GM23248 (cell line): ENCODE data around the gene ANKRD62. TPM values are rescaled to one million over a fixed set of nuclear protein-coding genes. Genes with fewer than 3 reads are reported as not detected.

Experiments used
- DNase-seq: peaks from one replicate; pipeline ENCODE4 v3.0.0-alpha.2; 2015
- H2AFZ ChIP-seq: fragments of 200-600 bp; sonication (generic); 2 replicates; pipeline ENCODE4 v1.6.1; 2016; ENCODE audit warnings: antibody characterized with exemption
- H3F3A ChIP-seq: fragments of 200-600 bp; sonication (generic); 2 replicates; pipeline ENCODE4 v1.6.1; 2016; ENCODE audit warnings: mild to moderate bottlenecking, antibody characterized with exemption, mixed run types; ENCODE audit not compliant: insufficient read depth
- H3K27ac ChIP-seq: fragments of 200-600 bp; sonication (generic); 2 replicates; pipeline ENCODE4 v1.5.1; 2016; ENCODE audit warnings: mild to moderate bottlenecking
- H3K27me3 ChIP-seq: fragments of 200-600 bp; sonication (generic); replicated peaks from 2 replicates; pipeline ENCODE4 v1.6.1; 2016; ENCODE audit warnings: mild to moderate bottlenecking; ENCODE audit not compliant: insufficient read depth
- H3K36me3 ChIP-seq: fragments of 200-600 bp; sonication (generic); 2 replicates; pipeline ENCODE4 v1.6.1; 2016; ENCODE audit warnings: low read depth, mild to moderate bottlenecking
- H3K4me1 ChIP-seq: fragments of 200-600 bp; sonication (generic); 2 replicates; pipeline ENCODE4 v1.6.1; 2016; ENCODE audit warnings: mild to moderate bottlenecking; ENCODE audit not compliant: insufficient read depth
- H3K4me2 ChIP-seq: fragments of 200-600 bp; sonication (generic); one replicate; pipeline ENCODE4 v1.6.1; 2016; ENCODE audit warnings: mild to moderate bottlenecking; ENCODE audit not compliant: unreplicated experiment
- H3K4me3 ChIP-seq: fragments of 200-600 bp; sonication (generic); 2 replicates; pipeline ENCODE4 v1.5.1; 2016; ENCODE audit warnings: mild to moderate bottlenecking
- H3K79me2 ChIP-seq: fragments of 200-600 bp; sonication (generic); 2 replicates; pipeline ENCODE4 v1.6.1; 2016; ENCODE audit warnings: mild to moderate bottlenecking; ENCODE audit not compliant: insufficient read depth
- H3K9ac ChIP-seq: fragments of 200-600 bp; sonication (generic); 2 replicates; pipeline ENCODE4 v1.6.1; 2016; ENCODE audit warnings: mild to moderate bottlenecking
- H3K9me2 ChIP-seq: fragments of 200-600 bp; sonication (generic); 2 replicates; pipeline ENCODE4 v1.6.1; 2016; ENCODE audit warnings: mixed run types, mild to moderate bottlenecking, moderate library complexity; ENCODE audit not compliant: insufficient read depth
- H3K9me3 ChIP-seq: fragments of 200-600 bp; sonication (generic); one replicate; pipeline ENCODE4 v1.6.1; 2017; ENCODE audit warnings: low read depth
- H4K20me1 ChIP-seq: fragments of 200-600 bp; sonication (generic); 2 replicates; pipeline ENCODE4 v1.6.0; 2016; ENCODE audit not compliant: insufficient read depth
- EZH2 ChIP-seq: fragments of 200-600 bp; sonication (generic); IDR thresholded peaks from 2 replicates; pipeline ENCODE4 v1.6.1; 2018; ENCODE audit warnings: antibody characterized with exemption, mild to moderate bottlenecking; ENCODE audit not compliant: insufficient read depth, poor library complexity, severe bottlenecking
- EZH2phosphoT487 ChIP-seq: fragments of 200-600 bp; sonication (generic); IDR thresholded peaks from 2 replicates; pipeline ENCODE4 v1.6.1; 2018; ENCODE audit warnings: antibody characterized with exemption, moderate library complexity, mild to moderate bottlenecking, low read depth; ENCODE audit not compliant: insufficient read depth
- WGBS, 2 experiments: methylation state at CpG; one replicate each; pipeline ENCODE4 v1.1.6; 2015 to 2017; ENCODE audit warnings: low lambda C conversion rate in 2 of 2, low coverage in 1 of 2; ENCODE audit errors: missing lambda C conversion rate in 2 of 2; 5-methylcytosine and 5-hydroxymethylcytosine counted together
- in situ Hi-C: fragments of 300-500 bp; cut with MboI; formaldehyde crosslinking; loops from 2 replicates; pipeline ENCODE4 v1.15.0; 2020
- polyA plus RNA-seq: library from polyadenylated mRNA; unstranded; fragments of >200 nt; fragmentation: Nextera tagmentation; extraction: Ambion mirVana; gene quantifications from 2 replicates; pipeline ENCODE4 v1.2.1, GENCODE V29; 2016
- total RNA-seq: library from RNA; depleted of rRNA; stranded (reverse); fragments of >200 nt; shearing (Covaris generic); gene quantifications from 2 replicates; pipeline ENCODE4 v1.2.3, GENCODE V29; 2014

The ANKRD62 gene
- total and polyA plus RNA-seq, 2 experiments from 2014 or later, result not detected

DNA sequence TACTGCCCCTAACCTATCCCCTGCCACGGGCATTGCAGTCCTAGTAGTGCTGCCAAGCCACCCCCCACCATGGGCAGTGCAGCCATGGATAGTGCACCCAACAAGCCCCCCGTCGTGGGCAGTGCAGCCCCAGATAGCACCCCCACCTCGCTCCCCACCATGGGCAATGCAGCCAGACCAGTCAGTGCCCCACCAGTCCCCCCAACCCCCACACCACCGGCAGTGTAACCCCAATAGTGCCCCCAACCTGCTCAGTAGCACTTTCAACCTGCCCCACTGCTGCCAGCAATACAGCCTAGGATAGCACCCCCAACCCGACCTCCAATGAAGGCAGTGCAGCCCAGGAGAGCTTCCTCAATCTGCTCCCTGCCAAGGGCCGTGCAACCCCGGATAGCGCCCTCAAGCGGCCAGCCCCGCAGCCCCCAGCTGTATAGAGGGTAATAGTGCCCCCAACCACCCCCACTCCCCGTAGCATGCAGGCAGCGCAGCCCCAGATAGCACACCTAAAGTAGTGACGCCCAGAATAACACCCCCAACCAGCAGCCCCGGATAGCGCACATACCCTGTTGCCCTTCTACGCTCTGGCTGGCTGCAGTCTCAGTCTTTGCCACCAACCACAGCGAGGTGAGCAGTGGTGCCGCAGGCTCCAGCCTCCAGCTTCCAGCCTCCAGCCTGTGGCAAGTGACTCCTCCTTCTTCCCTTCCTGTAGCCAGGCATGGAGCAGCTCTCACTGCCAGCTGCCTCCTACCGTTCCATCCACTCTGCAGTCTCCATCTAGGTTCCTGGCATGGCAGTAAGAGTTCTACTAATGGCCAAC lies 45.4 kb upstream of the ANKRD62 start:
- Histone ChIP-seq H3K9me2 (no peaks in the 10 kb centered on the region), H3K36me3 (no peaks in the 10 kb centered on the region), H4K20me1 (no peaks in the 10 kb centered on the region), H3K27ac (peak overlapping the region; percentile 56), H3K79me2 (no peaks in the 10 kb centered on the region), H3K9me3 (no peaks in the 10 kb centered on the region), H3K4me2 (no peak overlapping the region), H2AFZ (peak overlapping the region; percentile 62), H3K4me1 (peaks cover 9% of the 10 kb centered on the region; the same call in 1 of the 2 replicates), H3F3A (no peaks in the 10 kb centered on the region), H3K27me3 (peaks cover 5% of the 10 kb centered on the region; the same call in 1 of the 2 replicates), H3K4me3 (no peak overlapping the region), H3K9ac (no peak overlapping the region)
- TF ChIP-seq EZH2phosphoT487 (no peak), EZH2 (no peak)
- 75 to 78% methylated on average over 17 to 20 of the region's 20 CpGs for WGBS, 2 experiments
- peak; percentile 51 for DNase-seq
- in situ Hi-C loops, result no loop called here

DNA sequence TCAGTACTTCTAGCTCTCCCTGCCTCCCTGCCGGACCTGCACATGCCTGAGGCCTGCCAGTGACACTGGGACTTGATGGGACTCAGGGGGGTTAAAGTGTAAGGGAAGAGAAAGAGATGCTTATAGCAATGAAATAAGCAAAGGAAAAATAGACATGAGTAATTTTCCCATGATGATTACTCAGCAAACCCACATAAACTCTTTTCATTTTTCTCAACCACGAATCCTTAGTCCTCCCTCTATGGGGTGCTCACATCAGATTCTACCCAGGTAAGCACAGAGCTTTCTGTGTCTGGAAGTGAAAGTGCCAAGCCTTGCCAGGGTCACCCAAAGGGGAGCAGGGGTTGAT lies 44.8 kb upstream of the ANKRD62 start:
- H3K27ac ChIP-seq, result peak overlapping the region; percentile 56
- H3K4me1 ChIP-seq, result peaks cover 9% of the 10 kb centered on the region; the same call in 1 of the 2 replicates
- H2AFZ ChIP-seq, result peak overlapping the region; percentile 62
- H3F3A ChIP-seq, result no peaks in the 10 kb centered on the region
- H3K9me2 ChIP-seq, result no peaks in the 10 kb centered on the region
- H3K4me3 ChIP-seq, result no peak overlapping the region
- H3K4me2 ChIP-seq, result no peak overlapping the region
- H3K36me3 ChIP-seq, result no peaks in the 10 kb centered on the region
- peaks cover 5% of the 10 kb centered on the region; the same call in 1 of the 2 replicates for H3K27me3 ChIP-seq
- no peaks in the 10 kb centered on the region for H4K20me1 ChIP-seq
- no peak overlapping the region for H3K9ac ChIP-seq
- no peaks in the 10 kb centered on the region for H3K79me2 ChIP-seq
- in situ Hi-C loops, result no loop called here
- peak; percentile 66 for DNase-seq
- WGBS, 2 experiments, result 34 to 38% methylated on average over 2 of the region's 2 CpGs
- no peaks in the 10 kb centered on the region for H3K9me3 ChIP-seq
- no peak for TF ChIP-seq EZH2phosphoT487
- TF ChIP-seq EZH2, result no peak

- H3K9me3 ChIP-seq, result no peaks in the 10 kb centered on the region
- no peaks in the 10 kb centered on the region for H3F3A ChIP-seq
- H3K9me2 ChIP-seq, result no peaks in the 10 kb centered on the region
- no peak overlapping the region for H3K9ac ChIP-seq
- peaks cover 5% of the 10 kb centered on the region; the same call in 1 of the 2 replicates for H3K27me3 ChIP-seq
- H3K79me2 ChIP-seq, result no peaks in the 10 kb centered on the region
- no peaks in the 10 kb centered on the region for H4K20me1 ChIP-seq
- H3K4me2 ChIP-seq, result no peak overlapping the region
- in situ Hi-C loops, result no loop called here
- TF ChIP-seq EZH2phosphoT487 (no peak), EZH2 (no peak)
- WGBS, 2 experiments, result 72 to 85% methylated on average over 9 of the region's 9 CpGs
- no peak overlapping the region for H2AFZ ChIP-seq
- no peak overlapping the region for H3K27ac ChIP-seq
- no peak overlapping the region for H3K4me3 ChIP-seq
- no peak for DNase-seq
- H3K36me3 ChIP-seq, result no peaks in the 10 kb centered on the region
- peaks cover 9% of the 10 kb centered on the region; the same call in 1 of the 2 replicates for H3K4me1 ChIP-seq
Measured at GRCh38 chr18:12049978-12050811, 43.4 kb upstream of the ANKRD62 start.

GRCh38 chr18:12052866-12053265 lies 40.8 kb upstream of the ANKRD62 start:
- in situ Hi-C loops, result no loop called here
- DNase-seq, result no peak
- peaks cover 9% of the 10 kb centered on the region; the same call in 1 of the 2 replicates for H3K4me1 ChIP-seq
- no peaks in the 10 kb centered on the region for H4K20me1 ChIP-seq
- peaks cover 5% of the 10 kb centered on the region; the same call in 1 of the 2 replicates for H3K27me3 ChIP-seq
- no peaks in the 10 kb centered on the region for H3F3A ChIP-seq
- H3K27ac ChIP-seq, result no peak overlapping the region
- TF ChIP-seq EZH2phosphoT487 (no peak), EZH2 (no peak)
- no peak overlapping the region for H2AFZ ChIP-seq
- 69 to 70% methylated on average over 3 of the region's 3 CpGs for WGBS, 2 experiments
- no peaks in the 10 kb centered on the region for H3K36me3 ChIP-seq
- H3K9ac ChIP-seq, result no peak overlapping the region
- no peaks in the 10 kb centered on the region for H3K9me3 ChIP-seq
- no peaks in the 10 kb centered on the region for H3K79me2 ChIP-seq
- no peak overlapping the region for H3K4me3 ChIP-seq
- no peak overlapping the region for H3K4me2 ChIP-seq
- no peaks in the 10 kb centered on the region for H3K9me2 ChIP-seq
